Measurements from ENCODE around the gene ZBTB16. TPM values are rescaled to one million over a fixed set of nuclear protein-coding genes. Genes with fewer than 3 reads are reported as not detected.

ZBTB16 gene
- total RNA-seq, 1 donor from 2014 or later: 0.54 TPM

DNA sequence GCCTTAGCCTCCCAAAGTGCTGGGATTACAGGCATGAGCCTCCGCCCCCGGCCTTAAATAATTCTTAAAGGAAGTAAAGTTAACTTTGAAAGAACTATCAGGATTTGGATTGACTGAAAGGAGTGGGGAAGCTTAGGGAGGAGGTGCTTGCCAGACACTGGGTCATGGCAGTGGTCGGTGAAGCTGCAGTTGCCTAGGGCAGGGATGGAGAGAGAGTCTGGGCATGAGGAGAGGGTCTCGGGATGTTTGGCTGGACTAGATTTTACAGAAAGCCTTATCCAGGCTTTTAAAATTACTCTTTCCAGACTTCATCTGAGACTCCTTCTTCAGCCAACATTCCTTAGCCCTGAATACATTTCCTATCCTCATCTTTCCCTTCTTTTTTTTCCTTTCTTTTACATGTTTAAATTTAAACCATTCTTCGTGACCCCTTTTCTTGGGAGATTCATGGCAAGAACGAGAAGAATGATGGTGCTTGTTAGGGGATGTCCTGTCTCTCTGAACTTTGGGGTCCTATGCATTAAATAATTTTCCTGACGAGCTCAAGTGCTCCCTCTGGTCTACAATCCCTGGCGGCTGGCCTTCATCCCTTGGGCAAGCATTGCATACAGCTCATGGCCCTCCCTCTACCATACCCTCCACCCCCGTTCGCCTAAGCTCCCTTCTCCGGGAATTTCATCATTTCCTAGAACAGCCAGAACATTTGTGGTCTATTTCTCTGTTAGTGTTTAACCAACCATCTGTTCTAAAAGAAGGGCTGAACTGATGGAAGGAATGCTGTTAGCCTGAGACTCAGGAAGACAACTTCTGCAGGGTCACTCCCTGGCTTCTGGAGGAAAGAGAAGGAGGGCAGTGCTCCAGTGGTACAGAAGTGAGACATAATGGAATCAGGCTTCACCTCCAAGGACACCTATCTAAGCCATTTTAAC, 236.4 kb downstream of the ZBTB16 start, which contains the start of gene NNMT:
NNMT (plus strand) TSS at position 724 of the 929 bp plus-strand sequence; CDS start at position 882, 158 bp downstream.
- Mint-ChIP-seq H3K27ac (ENCODE audit: unreplicated experiment) (no peak within 1 kb of the TSS), H3K36me3 (ENCODE audit: low read depth, unreplicated experiment) (no peaks in the 10 kb centered on the region), H3K4me1 (ENCODE audit: unreplicated experiment) (peaks cover 5% of the 10 kb centered on the region), H3K9me3 (ENCODE audit: unreplicated experiment) (no peaks in the 10 kb centered on the region), H3K27me3 (ENCODE audit: unreplicated experiment) (no peaks in the 10 kb centered on the region), H3K4me3 (ENCODE audit: unreplicated experiment) (no peak within 1 kb of the TSS)
- TF ChIP-seq, protein P1, sequence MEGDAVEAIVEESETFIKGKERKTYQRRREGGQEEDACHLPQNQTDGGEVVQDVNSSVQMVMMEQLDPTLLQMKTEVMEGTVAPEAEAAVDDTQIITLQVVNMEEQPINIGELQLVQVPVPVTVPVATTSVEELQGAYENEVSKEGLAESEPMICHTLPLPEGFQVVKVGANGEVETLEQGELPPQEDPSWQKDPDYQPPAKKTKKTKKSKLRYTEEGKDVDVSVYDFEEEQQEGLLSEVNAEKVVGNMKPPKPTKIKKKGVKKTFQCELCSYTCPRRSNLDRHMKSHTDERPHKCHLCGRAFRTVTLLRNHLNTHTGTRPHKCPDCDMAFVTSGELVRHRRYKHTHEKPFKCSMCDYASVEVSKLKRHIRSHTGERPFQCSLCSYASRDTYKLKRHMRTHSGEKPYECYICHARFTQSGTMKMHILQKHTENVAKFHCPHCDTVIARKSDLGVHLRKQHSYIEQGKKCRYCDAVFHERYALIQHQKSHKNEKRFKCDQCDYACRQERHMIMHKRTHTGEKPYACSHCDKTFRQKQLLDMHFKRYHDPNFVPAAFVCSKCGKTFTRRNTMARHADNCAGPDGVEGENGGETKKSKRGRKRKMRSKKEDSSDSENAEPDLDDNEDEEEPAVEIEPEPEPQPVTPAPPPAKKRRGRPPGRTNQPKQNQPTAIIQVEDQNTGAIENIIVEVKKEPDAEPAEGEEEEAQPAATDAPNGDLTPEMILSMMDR (IDR thresholded peaks at IDR 0.05; ENCODE audit: unreplicated experiment): no peak
- DNase-seq (ENCODE audit: low spot score): no peak

DNA sequence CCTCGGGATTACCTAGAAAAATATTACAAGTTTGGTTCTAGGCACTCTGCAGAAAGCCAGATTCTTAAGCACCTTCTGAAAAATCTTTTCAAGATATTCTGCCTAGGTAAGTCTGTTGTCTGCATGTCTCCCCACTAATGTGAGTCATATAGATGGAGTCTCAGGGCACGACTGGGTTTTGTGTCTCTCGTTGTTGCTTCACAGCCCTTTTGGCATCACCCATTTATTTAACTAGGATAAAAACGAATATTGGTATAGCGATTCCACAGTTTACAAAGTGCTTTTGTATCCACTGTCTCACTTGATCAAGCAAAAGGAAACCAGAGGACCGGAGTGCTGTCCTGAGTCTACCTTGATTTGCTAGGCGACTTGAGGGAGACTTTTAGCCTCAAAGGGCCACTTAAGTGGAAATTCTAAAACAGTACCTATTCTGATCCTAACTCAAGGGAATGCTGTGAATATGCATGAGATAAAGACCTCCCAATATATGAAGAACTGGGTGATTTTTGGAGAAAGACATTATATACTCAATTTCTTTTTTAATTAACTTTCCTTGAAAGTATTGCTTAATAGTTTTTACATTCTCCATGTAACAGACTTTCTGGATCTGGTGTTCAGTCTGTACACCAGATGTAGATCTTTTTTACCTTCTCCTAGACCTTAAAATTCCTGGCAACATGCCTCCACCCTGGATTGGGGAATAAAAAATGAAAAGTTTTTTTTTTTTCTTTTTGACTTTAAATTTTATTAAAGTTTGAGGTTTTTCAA, 237.3 kb downstream of the ZBTB16 start:
- Mint-ChIP-seq H3K4me3 (ENCODE audit: unreplicated experiment) (no peak overlapping the region), H3K27ac (ENCODE audit: unreplicated experiment) (no peak overlapping the region), H3K27me3 (ENCODE audit: unreplicated experiment) (peaks cover 3% of the 10 kb centered on the region), H3K9me3 (ENCODE audit: unreplicated experiment) (no peaks in the 10 kb centered on the region), H3K4me1 (ENCODE audit: unreplicated experiment) (no peaks in the 10 kb centered on the region), H3K36me3 (ENCODE audit: low read depth, unreplicated experiment) (no peaks in the 10 kb centered on the region)
- DNase-seq (ENCODE audit: low spot score): no peak
- TF ChIP-seq, protein P1 (IDR thresholded peaks at IDR 0.05; ENCODE audit: unreplicated experiment): no peak

DNA sequence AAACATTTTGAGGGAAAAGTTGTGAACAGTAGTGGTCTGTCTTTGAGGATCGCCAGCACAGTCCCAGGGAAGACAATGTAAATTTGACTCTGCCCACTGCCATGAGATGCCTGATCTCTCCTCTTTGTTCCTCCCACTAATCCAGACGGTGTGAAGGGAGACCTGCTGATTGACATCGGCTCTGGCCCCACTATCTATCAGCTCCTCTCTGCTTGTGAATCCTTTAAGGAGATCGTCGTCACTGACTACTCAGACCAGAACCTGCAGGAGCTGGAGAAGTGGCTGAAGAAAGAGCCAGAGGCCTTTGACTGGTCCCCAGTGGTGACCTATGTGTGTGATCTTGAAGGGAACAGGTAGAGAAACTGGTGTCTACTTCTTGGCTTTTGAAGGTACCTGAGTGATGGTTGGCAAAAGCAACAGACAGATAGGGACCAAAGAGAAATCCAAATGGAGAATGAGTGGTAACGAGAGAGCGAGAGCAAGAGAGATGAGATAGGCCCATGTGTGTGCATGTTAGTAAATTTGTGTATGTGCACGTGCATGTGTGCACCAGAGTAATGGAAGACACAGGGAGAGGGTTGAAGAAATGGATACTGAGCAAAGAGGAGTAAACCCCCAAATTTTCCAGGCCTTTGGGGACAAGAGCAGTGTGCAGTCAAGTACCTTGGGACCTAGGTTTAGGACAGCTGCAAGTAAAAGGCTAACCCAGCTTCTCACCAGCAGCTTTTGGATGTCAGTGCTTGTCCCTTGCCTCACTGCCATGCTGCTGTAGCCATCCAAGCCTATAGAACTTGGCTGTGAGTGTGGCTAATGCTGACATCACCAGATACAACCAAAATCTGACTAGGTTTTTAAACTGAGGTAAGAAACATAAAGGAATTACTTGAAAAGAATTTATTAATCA, 238.5 kb downstream of the ZBTB16 start:
- H3K27ac Mint-ChIP-seq (ENCODE audit: unreplicated experiment): no peak overlapping the region
- TF ChIP-seq, protein P1 (IDR thresholded peaks at IDR 0.05; ENCODE audit: unreplicated experiment): no peak

DNA sequence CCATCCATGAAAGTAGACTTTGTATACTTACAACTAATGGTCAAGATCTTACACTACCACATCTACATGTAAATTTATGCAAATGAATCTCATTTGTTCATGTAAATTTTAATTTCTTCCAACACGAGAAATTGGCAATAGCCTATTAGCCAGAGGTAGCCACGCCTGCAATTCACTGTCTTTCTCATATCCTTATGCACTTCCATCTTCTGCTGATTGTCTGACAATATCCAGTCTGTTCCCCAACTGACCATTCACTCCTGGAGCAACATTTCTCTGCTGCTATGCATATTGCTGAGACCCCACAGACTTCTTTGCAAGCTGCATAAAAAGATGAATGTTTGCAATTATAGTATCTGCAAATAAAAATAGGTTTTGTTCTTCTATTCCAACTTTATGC, 239.2 kb downstream of the ZBTB16 start:
- no peaks in the 10 kb centered on the region for H3K9me3 Mint-ChIP-seq (ENCODE audit: unreplicated experiment)
- H3K4me3 Mint-ChIP-seq (ENCODE audit: unreplicated experiment): no peak overlapping the region
- no peak for DNase-seq (ENCODE audit: low spot score)
- H3K4me1 Mint-ChIP-seq (ENCODE audit: unreplicated experiment): no peaks in the 10 kb centered on the region
- TF ChIP-seq, protein P1 (IDR thresholded peaks at IDR 0.05; ENCODE audit: unreplicated experiment): no peak
- H3K27ac Mint-ChIP-seq (ENCODE audit: unreplicated experiment): no peak overlapping the region
- peaks cover 3% of the 10 kb centered on the region for H3K27me3 Mint-ChIP-seq (ENCODE audit: unreplicated experiment)
- no peaks in the 10 kb centered on the region for H3K36me3 Mint-ChIP-seq (ENCODE audit: low read depth, unreplicated experiment)

More for the DNA sequence above, 238.5 kb downstream of the ZBTB16 start:
- Mint-ChIP-seq H3K4me3 (ENCODE audit: unreplicated experiment) (no peak overlapping the region), H3K9me3 (ENCODE audit: unreplicated experiment) (no peaks in the 10 kb centered on the region), H3K36me3 (ENCODE audit: low read depth, unreplicated experiment) (no peaks in the 10 kb centered on the region), H3K27me3 (ENCODE audit: unreplicated experiment) (peaks cover 3% of the 10 kb centered on the region), H3K4me1 (ENCODE audit: unreplicated experiment) (no peaks in the 10 kb centered on the region)
- no peak for DNase-seq (ENCODE audit: low spot score)

Other genes with a start within 250 kb of the ZBTB16 start
- 89.8 TPM for gene USP28, start 184.1 kb upstream of the ZBTB16 start, total RNA-seq (ENCODE audit: unreplicated experiment)
- not detected for gene HTR3B, start 154.9 kb upstream of the ZBTB16 start, total RNA-seq (ENCODE audit: unreplicated experiment)
- gene HTR3A, start 84.6 kb upstream of the ZBTB16 start, total RNA-seq (ENCODE audit: unreplicated experiment): not detected
- not detected for gene NNMT, start 236.7 kb downstream of the ZBTB16 start, total RNA-seq (ENCODE audit: unreplicated experiment)

Measured in endothelial cell (in vitro differentiated cells).